SK-N-SH (cell line): Measurements from ENCODE around the gene EAF1. TPM values are rescaled to one million over a fixed set of nuclear protein-coding genes. Genes with fewer than 3 reads are reported as not detected.
"Not testable (repeated sequence)": the region's sequence is repeated elsewhere in the genome, so short reads cannot be mapped to it uniquely, and the experiment has no call there.

Experiments
- CTCF ChIA-PET: fragments of 300-600, 350-600 bp; formaldehyde crosslinking; extraction: SDS; loops from one replicate; lab custom pipeline; 2021; lab: Yijun Ruan, JAX
- POLR2A ChIA-PET: fragments of 350-600 bp; sonication (Branson Sonifier 250); formaldehyde crosslinking; extraction: SDS; loops from one replicate; lab custom pipeline; 2020; ENCODE audit warnings: antibody characterized with exemption, inconsistent platforms; lab: Yijun Ruan, JAX
- DNase-seq: peaks from one replicate; pipeline ENCODE4 v3.0.0; 2012
- H2AFZ ChIP-seq: fragments of 200-600 bp; sonication (generic); 2 replicates; pipeline ENCODE4 v1.8.1; 2016; ENCODE audit warnings: antibody characterized with exemption, mild to moderate bottlenecking, low read depth
- H3F3A ChIP-seq: fragments of 200-600 bp; sonication (generic); replicated peaks from 2 replicates; pipeline ENCODE3; 2016; ENCODE audit warnings: antibody characterized with exemption, mild to moderate bottlenecking; ENCODE audit not compliant: insufficient read depth
- H3K27ac ChIP-seq, 2 experiments: fragments of 200-500 bp in 1 of 2; fragments of 200-600 bp in 1 of 2; sonication (Bioruptor generic) in 1 of 2; sonication (generic), shearing (Covaris generic) in 1 of 2; 2 replicates each; pipeline versions ENCODE4 v1.5.1 to v1.6.1; 2014 to 2016; ENCODE audit warnings: low read depth in 2 of 2, inconsistent platforms in 1 of 2, low read length in 1 of 2, mild to moderate bottlenecking in 1 of 2, mixed read lengths in 1 of 2
- H3K27me3 ChIP-seq: fragments of 200-600 bp; sonication (generic), shearing (Covaris generic); 2 replicates; pipeline ENCODE4 v1.6.1; 2016; ENCODE audit warnings: mixed run types; ENCODE audit not compliant: insufficient read depth
- H3K36me3 ChIP-seq, 2 experiments: fragments of 200-500 bp in 1 of 2; fragments of 200-600 bp in 1 of 2; sonication (Bioruptor generic) in 1 of 2; sonication (generic) in 1 of 2; replicated peaks in 1 of 2; 2 replicates each; pipeline versions ENCODE3 to v1.5.1; 2014 to 2016; ENCODE audit warnings: low read length in 1 of 2, mild to moderate bottlenecking in 1 of 2; ENCODE audit not compliant: insufficient read depth in 2 of 2, control insufficient read depth in 1 of 2
- H3K4me1 ChIP-seq, 2 experiments: fragments of 200-500 bp in 1 of 2; fragments of 200-600 bp in 1 of 2; sonication (Bioruptor generic) in 1 of 2; sonication (generic), shearing (Covaris generic) in 1 of 2; 2 replicates each; pipeline versions ENCODE4 v1.5.1 to v1.6.1; 2014 to 2016; ENCODE audit warnings: low read depth in 1 of 2, low read length in 1 of 2, mixed run types in 1 of 2; ENCODE audit not compliant: insufficient read depth in 2 of 2, control insufficient read depth in 1 of 2
- H3K4me2 ChIP-seq: fragments of 200-600 bp; sonication (generic), shearing (Covaris generic); 2 replicates; pipeline ENCODE4 v1.6.1; 2017; ENCODE audit warnings: mixed run types
- H3K4me3 ChIP-seq, 2 experiments: fragments of 200-500 bp in 1 of 2; fragments of 200-600 bp in 1 of 2; sonication (Bioruptor generic) in 1 of 2; sonication (generic), shearing (Covaris generic) in 1 of 2; 2 replicates each; pipeline versions ENCODE4 v1.5.1 to v1.8.1; 2014 to 2016; ENCODE audit warnings: low read depth in 2 of 2, inconsistent platforms in 1 of 2, low read length in 1 of 2, mild to moderate bottlenecking in 1 of 2, mixed read lengths in 1 of 2, moderate library complexity in 1 of 2
- H3K79me2 ChIP-seq: fragments of 200-600 bp; sonication (generic); 2 replicates; pipeline ENCODE4 v1.8.1; 2017; ENCODE audit warnings: mild to moderate bottlenecking; ENCODE audit not compliant: insufficient read depth
- H3K9ac ChIP-seq: fragments of 200-600 bp; sonication (generic); 2 replicates; pipeline ENCODE4 v1.6.1; 2017; ENCODE audit warnings: mixed run types
- H3K9me2 ChIP-seq: fragments of 200-600 bp; sonication (generic); 2 replicates; pipeline ENCODE4 v1.6.1; 2017; ENCODE audit warnings: mixed run types
- H3K9me3 ChIP-seq: fragments of 200-600 bp; sonication (generic); 2 replicates; pipeline ENCODE4 v1.6.1; 2017; ENCODE audit warnings: mixed run types, mild to moderate bottlenecking, moderate library complexity
- H4K20me1 ChIP-seq: fragments of 200-600 bp; sonication (generic); 2 replicates; pipeline ENCODE4 v1.6.1; 2017; ENCODE audit warnings: mild to moderate bottlenecking, mixed run types; ENCODE audit not compliant: insufficient read depth
- CHD2 ChIP-seq: fragments of 150-350 bp; IDR thresholded peaks from 2 replicates; pipeline ENCODE4 v1.6.1; 2018; ENCODE audit warnings: low read length; ENCODE audit not compliant: partially characterized antibody
- EP300 ChIP-seq, 2 experiments: IDR thresholded peaks; 2 replicates each; pipeline versions ENCODE4 v1.4.0 to v1.6.1; 2012; ENCODE audit warnings: borderline replicate concordance in 1 of 2, low read depth in 1 of 2, low read length in 1 of 2
- EZH2phosphoT487 ChIP-seq: fragments of 200-600 bp; sonication (generic); IDR thresholded peaks from 2 replicates; pipeline ENCODE4 v1.6.1; 2017; ENCODE audit warnings: low read depth, mixed run types, mild to moderate bottlenecking, antibody characterized with exemption, moderate library complexity, borderline replicate concordance
- JUND ChIP-seq: IDR thresholded peaks from 2 replicates; pipeline ENCODE4 v1.4.0; 2012
- MEF2A ChIP-seq: IDR thresholded peaks from 2 replicates; pipeline ENCODE4 v1.4.0; 2012; ENCODE audit warnings: low read depth, borderline replicate concordance
- POLR2AphosphoS5 ChIP-seq: IDR thresholded peaks from 2 replicates; pipeline ENCODE4 v1.6.1; 2012; ENCODE audit warnings: low read depth, low read length
- RFX5 ChIP-seq: IDR thresholded peaks from 2 replicates; pipeline ENCODE4 v1.6.1; 2012; ENCODE audit warnings: mild to moderate bottlenecking, improper control_type of control experiment, low read length
- RXRA ChIP-seq: IDR thresholded peaks from 2 replicates; pipeline ENCODE4 v1.4.0; 2012; ENCODE audit warnings: low read depth, mild to moderate bottlenecking, borderline replicate concordance
- TAF1 ChIP-seq: IDR thresholded peaks from 2 replicates; pipeline ENCODE4 v1.6.1; 2012; ENCODE audit warnings: low read depth, mild to moderate bottlenecking, low read length, moderate library complexity, borderline replicate concordance
- TCF12 ChIP-seq: IDR thresholded peaks from 2 replicates; pipeline ENCODE4 v1.4.0; 2012
- WGBS: methylation state at CpG from one replicate; pipeline ENCODE4 v1.1.6; 2017; ENCODE audit warnings: low lambda C conversion rate; 5-methylcytosine and 5-hydroxymethylcytosine counted together
- polyA plus RNA-seq, 3 experiments: library from polyadenylated mRNA; depleted of rRNA; stranded (reverse); fragments of >200 nt; gene quantifications; 2 replicates each; pipeline ENCODE4 v1.2.3, GENCODE V29; 2012
- TF ChIP-seq, protein P1 (sequence below): IDR thresholded peaks from 2 replicates; pipeline ENCODE4 v1.6.1; 2012; ENCODE audit warnings: mild to moderate bottlenecking, low read depth, low read length, moderate library complexity

Gene EAF1
- polyA plus RNA-seq, 1 of the 3 experiments (the other 2 are of a cell fraction), result 10.0 TPM

DNA sequence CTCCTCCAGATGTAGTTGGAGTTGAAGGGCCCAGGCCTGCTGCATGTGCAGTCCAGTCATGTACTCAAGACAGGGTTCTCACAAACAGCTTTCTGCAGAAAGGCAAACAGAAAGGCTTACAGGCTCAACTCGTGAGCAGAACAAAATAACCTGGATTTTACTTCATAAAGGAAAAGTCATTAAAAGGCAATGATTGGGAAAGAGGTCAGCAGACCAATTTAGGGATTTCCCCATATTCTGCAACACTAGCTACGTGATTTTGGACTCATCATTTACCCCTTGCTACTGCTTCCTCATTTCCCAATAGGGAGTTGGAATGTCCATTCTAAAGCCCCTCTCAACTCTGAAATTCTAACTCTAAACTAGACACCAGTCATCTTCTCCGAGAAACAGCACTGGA is 18.2 kb upstream of the EAF1 start:
- Histone ChIP-seq H3K4me3 (no peak overlapping the region), H2AFZ (no peak overlapping the region), H3K79me2 (no peaks in the 10 kb centered on the region), H3K9me2 (no peaks in the 10 kb centered on the region), H3K27ac (no peak overlapping the region), H4K20me1 (no peaks in the 10 kb centered on the region), H3F3A (peaks cover 5% of the 10 kb centered on the region), H3K9me3 (no peaks in the 10 kb centered on the region), H3K4me2 (no peak overlapping the region), H3K27me3 (no peaks in the 10 kb centered on the region), H3K36me3 (peaks cover 18 to 28% of the 10 kb centered on the region in 2 experiments), H3K9ac (no peak overlapping the region), H3K4me1 (no peaks in the 10 kb centered on the region)
- TF ChIP-seq JUND, result no peak
- TF ChIP-seq RFX5, result no peak
- TF ChIP-seq TCF12, result no peak
- no peak for TF ChIP-seq RXRA
- TF ChIP-seq, protein P1, sequence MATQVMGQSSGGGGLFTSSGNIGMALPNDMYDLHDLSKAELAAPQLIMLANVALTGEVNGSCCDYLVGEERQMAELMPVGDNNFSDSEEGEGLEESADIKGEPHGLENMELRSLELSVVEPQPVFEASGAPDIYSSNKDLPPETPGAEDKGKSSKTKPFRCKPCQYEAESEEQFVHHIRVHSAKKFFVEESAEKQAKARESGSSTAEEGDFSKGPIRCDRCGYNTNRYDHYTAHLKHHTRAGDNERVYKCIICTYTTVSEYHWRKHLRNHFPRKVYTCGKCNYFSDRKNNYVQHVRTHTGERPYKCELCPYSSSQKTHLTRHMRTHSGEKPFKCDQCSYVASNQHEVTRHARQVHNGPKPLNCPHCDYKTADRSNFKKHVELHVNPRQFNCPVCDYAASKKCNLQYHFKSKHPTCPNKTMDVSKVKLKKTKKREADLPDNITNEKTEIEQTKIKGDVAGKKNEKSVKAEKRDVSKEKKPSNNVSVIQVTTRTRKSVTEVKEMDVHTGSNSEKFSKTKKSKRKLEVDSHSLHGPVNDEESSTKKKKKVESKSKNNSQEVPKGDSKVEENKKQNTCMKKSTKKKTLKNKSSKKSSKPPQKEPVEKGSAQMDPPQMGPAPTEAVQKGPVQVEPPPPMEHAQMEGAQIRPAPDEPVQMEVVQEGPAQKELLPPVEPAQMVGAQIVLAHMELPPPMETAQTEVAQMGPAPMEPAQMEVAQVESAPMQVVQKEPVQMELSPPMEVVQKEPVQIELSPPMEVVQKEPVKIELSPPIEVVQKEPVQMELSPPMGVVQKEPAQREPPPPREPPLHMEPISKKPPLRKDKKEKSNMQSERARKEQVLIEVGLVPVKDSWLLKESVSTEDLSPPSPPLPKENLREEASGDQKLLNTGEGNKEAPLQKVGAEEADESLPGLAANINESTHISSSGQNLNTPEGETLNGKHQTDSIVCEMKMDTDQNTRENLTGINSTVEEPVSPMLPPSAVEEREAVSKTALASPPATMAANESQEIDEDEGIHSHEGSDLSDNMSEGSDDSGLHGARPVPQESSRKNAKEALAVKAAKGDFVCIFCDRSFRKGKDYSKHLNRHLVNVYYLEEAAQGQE, result no peak
- WGBS, result 91% methylated on average over 3 of the region's 3 CpGs
- CTCF ChIA-PET, result interaction anchor here (1.2 to 9.4 kb wide), 3 partner anchors 24 to 205 kb away, joined by 3 to 85 read pairs (median 53); partner anchors contain the start of gene CAPN7
- POLR2A ChIA-PET, result no interaction called here
- DNase-seq, result no peak

DNA sequence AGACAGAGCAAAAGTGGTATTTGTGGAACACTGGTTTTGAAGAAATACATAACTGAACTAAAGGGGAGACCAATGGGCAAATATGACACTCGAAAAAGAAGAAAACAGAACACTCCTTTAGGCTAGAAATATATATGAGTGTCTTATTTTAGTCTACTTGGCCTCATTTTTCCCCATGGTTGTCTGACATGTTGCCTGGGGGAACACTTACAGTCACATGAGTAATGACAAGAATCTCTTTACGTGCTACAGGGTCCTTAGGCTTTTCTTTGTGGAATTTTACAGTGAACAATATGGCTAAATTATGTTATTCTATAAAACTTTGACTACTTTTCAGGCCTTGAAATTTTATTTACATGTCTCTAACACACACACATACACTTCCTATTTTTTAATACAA is 17.6 kb upstream of the EAF1 start:
- no peaks in the 10 kb centered on the region for H3K9me3 ChIP-seq
- peaks cover 20 to 33% of the 10 kb centered on the region in 2 experiments for H3K36me3 ChIP-seq
- no peaks in the 10 kb centered on the region for H3K4me1 ChIP-seq
- no peak for DNase-seq
- ChIA-PET CTCF (interaction anchor here (9.4 kb wide), 1 partner anchor 145 kb away, joined by 85 read pairs; no protein-coding TSS in a partner anchor), POLR2A (no interaction called here)
- no peak for TF ChIP-seq POLR2AphosphoS5
- TF ChIP-seq, protein P1, result no peak
- no peak for TF ChIP-seq EP300 (IDR thresholded peaks at IDR 0.05; ENCODE audit: borderline replicate concordance in 1 of 2, low read depth in 1 of 2, low read length in 1 of 2)
- TF ChIP-seq MEF2A, result no peak
- no peak for TF ChIP-seq TAF1
- no peak for TF ChIP-seq CHD2
- no peak for TF ChIP-seq RFX5
- TF ChIP-seq EZH2phosphoT487, result no peak
- no peaks in the 10 kb centered on the region for H4K20me1 ChIP-seq
- H3K79me2 ChIP-seq, result no peaks in the 10 kb centered on the region
- H3K27ac ChIP-seq, result no peak overlapping the region
- H3K4me2 ChIP-seq, result no peak overlapping the region
- H3K9me2 ChIP-seq, result no peaks in the 10 kb centered on the region
- H2AFZ ChIP-seq, result no peak overlapping the region
- WGBS, result 95% methylated on average over 2 of the region's 2 CpGs
- H3F3A ChIP-seq, result peaks cover 2% of the 10 kb centered on the region
- no peak overlapping the region for H3K9ac ChIP-seq
- no peak overlapping the region for H3K4me3 ChIP-seq
- H3K27me3 ChIP-seq, result no peaks in the 10 kb centered on the region

GRCh38 chr3:15410966-15411365 is 16.4 kb upstream of the EAF1 start:
- POLR2A ChIA-PET, result not testable (repeated sequence)

More at GRCh38 chr3:15410966-15411365, 16.4 kb upstream of the EAF1 start:
- H3K79me2 ChIP-seq, H3K9me3 ChIP-seq, H4K20me1 ChIP-seq, H3K9me2 ChIP-seq, H3K27me3 ChIP-seq, H3K9ac ChIP-seq, H3F3A ChIP-seq, H3K4me3 ChIP-seq, H3K27ac ChIP-seq, H3K4me2 ChIP-seq, DNase-seq, H2AFZ ChIP-seq, H3K4me1 ChIP-seq: not testable (repeated sequence)
- CTCF ChIA-PET, result interaction anchor here (9.4 kb wide), 1 partner anchor 146 kb away, joined by 85 read pairs; no protein-coding TSS in a partner anchor
- 97% methylated on average over 7 of the region's 7 CpGs for WGBS
- peaks cover 32 to 43% of the 10 kb centered on the region in 2 experiments for H3K36me3 ChIP-seq
